ACC112 (cell line): Measurements from ENCODE around the gene NUB1.

Source experiments
- H2AFZ ChIP-seq: fragments of 200-600 bp; sonication (generic); one replicate; pipeline ENCODE4 v1.6.0; 2017; ENCODE audit warnings: antibody characterized with exemption, low read length; ENCODE audit not compliant: unreplicated experiment
- H3K27ac ChIP-seq: fragments of 200-600 bp; sonication (generic); 2 replicates; pipeline ENCODE4 v1.5.1; 2014; ENCODE audit warnings: low read depth, mild to moderate bottlenecking, antibody characterized with exemption, low read length, moderate library complexity
- H3K27me3 ChIP-seq: fragments of 200-600 bp; sonication (generic); 2 replicates; pipeline ENCODE4 v1.6.1; 2014; ENCODE audit warnings: mild to moderate bottlenecking, antibody characterized with exemption, low read length, moderate library complexity, mixed read lengths; ENCODE audit not compliant: insufficient read depth
- H3K36me3 ChIP-seq: fragments of 200-600 bp; sonication (generic); 2 replicates; pipeline ENCODE4 v1.6.1; 2016; ENCODE audit warnings: mild to moderate bottlenecking, antibody characterized with exemption, low read length, moderate library complexity, mixed read lengths; ENCODE audit not compliant: insufficient read depth
- H3K4me1 ChIP-seq: fragments of 200-600 bp; sonication (generic); one replicate; pipeline ENCODE4 v1.6.1; 2016; ENCODE audit warnings: low read length, mixed read lengths; ENCODE audit not compliant: insufficient read depth, unreplicated experiment, control insufficient read depth
- H3K4me3 ChIP-seq: fragments of 200-600 bp; sonication (generic); 2 replicates; pipeline ENCODE4 v1.5.1; 2014; ENCODE audit warnings: mild to moderate bottlenecking, low read depth, low read length
- H3K79me2 ChIP-seq: fragments of 200-600 bp; sonication (generic); one replicate; pipeline ENCODE4 v1.6.0; 2016; ENCODE audit warnings: low read length; ENCODE audit not compliant: control insufficient read depth, unreplicated experiment, insufficient read depth

Gene NUB1

DNA sequence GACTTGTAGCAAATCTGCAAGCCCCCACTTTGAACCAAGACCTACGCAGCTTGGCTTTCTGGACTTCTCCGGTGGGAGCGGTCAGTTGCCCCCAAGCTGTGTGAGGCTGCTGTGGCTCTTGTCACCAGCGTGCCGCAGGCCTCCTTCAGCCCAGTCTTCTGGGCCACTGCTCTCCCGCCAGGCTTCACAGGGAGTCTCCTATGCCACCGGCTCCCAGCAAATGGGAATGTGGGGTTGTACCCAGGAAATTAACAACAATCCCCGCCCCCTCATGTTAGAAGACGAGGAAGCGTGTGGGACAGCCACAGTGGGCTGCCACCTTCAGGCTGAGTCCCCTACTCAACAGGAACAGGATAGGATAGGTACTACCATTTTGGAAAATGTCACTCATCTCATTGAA lies 64.0 kb downstream of the NUB1 start:
- Histone ChIP-seq H3K4me3 (no peak overlapping the region), H3K36me3 (no peaks in the 10 kb centered on the region), H3K27ac (no peak overlapping the region), H3K79me2 (no peaks in the 10 kb centered on the region), H3K4me1 (peaks cover 22% of the 10 kb centered on the region), H3K27me3 (peaks cover 23% of the 10 kb centered on the region), H2AFZ (no peak overlapping the region)

DNA sequence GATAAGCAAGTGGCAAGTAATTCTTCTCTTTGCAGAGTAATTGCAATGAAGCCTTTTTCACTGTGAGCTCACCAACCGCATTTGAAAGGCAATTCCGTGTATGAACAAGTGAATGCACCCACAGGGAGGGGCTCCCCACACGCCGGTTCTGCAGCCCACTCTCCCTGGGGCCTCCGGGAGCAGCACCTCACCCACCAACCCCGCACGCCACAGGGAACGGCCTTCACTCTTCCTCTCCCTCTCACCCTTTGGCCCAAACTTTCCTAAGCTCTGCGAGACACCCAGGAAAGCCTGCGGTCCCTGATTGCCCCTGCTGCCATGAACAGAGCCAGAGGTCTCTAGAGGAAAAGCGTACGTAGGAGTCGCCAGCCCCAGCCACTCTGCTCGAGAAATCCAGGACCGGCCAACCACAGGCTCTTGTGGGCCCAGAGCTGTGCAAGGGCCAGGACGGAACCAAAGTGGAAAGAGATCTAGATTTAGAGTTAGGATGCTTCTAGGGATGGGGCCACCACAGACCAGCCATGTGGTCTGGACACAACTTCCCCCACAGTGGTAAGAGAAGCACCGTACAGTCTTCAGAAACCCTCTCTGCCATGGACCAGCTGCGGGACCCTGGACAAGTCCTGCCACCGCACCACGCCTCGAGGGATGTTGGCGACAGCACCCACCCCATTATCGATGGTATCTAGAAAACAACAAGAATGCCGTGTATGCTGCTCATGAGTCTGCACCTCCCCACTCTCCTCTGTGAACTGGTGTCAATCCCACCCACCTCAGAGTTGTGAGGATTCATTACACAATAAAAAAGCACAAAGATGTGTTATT lies 64.7 kb downstream of the NUB1 start:
- Histone ChIP-seq H3K4me3 (no peak overlapping the region), H3K4me1 (peaks cover 22% of the 10 kb centered on the region), H3K27ac (no peak overlapping the region), H3K27me3 (peaks cover 30% of the 10 kb centered on the region), H3K36me3 (no peaks in the 10 kb centered on the region), H3K79me2 (no peaks in the 10 kb centered on the region), H2AFZ (no peak overlapping the region)

DNA sequence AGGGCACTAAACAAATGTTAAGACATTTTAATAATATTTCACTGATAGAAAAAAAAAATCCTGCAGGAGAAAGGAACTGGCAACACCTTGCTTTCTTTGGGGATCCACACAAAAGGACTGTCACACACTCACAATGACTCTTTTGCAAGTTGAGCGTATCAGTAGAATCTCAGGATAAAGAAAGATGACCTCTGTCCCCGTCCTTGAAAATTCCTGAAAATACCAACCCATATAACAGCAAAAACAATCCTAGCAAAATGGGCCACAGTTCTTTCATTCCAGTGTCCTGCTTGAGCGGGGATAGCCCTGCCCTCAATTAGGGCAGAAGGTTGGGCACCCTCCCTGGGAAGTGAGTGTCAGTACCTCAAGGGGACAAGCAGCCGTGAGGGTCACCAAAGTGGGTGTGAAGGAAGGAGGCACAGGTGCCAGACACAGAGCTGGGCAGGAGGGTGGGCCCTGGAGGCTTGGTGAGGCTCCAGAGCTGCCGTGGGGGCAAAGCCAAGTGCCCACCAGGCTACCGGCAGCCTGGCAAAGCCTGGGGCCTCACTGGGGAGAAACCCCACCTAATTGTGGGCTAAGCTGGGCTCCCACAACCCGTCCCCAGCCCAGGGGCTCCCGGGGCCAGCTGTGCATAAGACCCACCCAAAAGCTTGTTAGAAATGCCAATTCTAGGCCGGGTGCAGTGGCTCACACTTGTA lies 65.4 kb downstream of the NUB1 start:
- no peaks in the 10 kb centered on the region for H3K36me3 ChIP-seq
- no peak overlapping the region for H3K4me3 ChIP-seq
- no peaks in the 10 kb centered on the region for H3K79me2 ChIP-seq
- H3K27me3 ChIP-seq, result peaks cover 38% of the 10 kb centered on the region
- peaks cover 22% of the 10 kb centered on the region for H3K4me1 ChIP-seq
- no peak overlapping the region for H2AFZ ChIP-seq
- no peak overlapping the region for H3K27ac ChIP-seq

DNA sequence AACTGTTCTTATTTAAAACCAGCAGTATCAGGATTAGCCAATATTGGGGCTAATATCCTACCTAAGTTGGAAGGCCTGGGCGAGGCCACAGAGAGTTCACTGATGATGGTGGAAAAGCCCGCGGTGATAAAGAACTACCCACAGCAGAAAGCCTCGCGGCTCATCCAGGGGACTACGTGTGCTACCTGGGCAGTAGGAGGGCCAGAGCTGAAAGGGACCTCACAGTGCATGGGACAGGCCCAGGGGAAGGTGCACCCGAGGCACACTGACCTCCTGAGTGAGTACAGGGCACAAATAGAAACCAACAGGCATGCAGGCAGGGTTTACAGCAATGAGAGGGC lies 66.9 kb downstream of the NUB1 start:
- peaks cover 52% of the 10 kb centered on the region for H3K27me3 ChIP-seq
- H3K4me3 ChIP-seq, result no peak overlapping the region
- no peak overlapping the region for H3K27ac ChIP-seq
- H3K4me1 ChIP-seq, result peaks cover 16% of the 10 kb centered on the region
- no peaks in the 10 kb centered on the region for H3K36me3 ChIP-seq
- no peaks in the 10 kb centered on the region for H3K79me2 ChIP-seq
- no peak overlapping the region for H2AFZ ChIP-seq

DNA sequence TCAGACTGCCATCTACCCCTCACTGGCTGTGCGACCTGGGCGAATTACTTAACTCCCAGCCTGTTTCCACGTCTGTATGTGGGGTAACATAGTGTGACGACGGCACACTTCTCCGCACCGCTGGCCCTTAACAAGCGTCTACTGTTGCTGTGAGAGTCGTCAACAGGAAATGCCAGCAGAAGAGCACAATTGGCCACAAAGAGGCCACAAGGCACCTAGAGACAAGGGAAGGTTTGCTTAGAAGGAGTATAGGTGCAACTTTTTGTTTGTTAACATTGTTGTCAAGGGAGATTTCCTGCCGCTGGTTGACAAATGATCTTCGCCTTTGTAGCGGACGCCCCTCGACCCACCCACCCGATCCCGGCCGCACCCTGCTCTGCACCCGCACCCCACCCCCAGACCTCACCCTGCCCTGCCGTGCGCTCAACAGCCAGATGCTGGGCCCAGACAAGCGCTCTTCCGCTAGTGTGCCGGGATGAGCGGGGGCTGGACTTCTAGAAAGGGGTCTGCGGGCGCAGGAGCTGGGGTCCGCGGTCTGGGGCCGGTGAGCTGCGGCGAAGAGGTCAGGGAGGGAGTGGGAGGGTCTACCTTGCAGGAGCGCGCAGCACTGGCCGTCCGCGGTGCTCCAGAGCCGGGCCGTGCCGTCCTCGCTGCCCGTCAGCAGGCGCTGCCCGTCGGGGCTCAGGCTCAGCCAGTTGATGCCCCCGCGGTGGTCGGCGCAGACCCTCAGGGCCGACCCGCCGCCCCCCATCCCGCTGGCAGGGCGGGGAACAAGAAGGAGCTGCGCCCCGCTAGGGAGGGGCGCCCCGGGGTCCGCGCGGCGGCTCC lies 67.4 kb downstream of the NUB1 start:
- H3K27me3 ChIP-seq, result peaks cover 53% of the 10 kb centered on the region
- H2AFZ ChIP-seq, result no peak overlapping the region
- no peaks in the 10 kb centered on the region for H3K79me2 ChIP-seq
- peaks cover 10% of the 10 kb centered on the region for H3K4me1 ChIP-seq
- H3K27ac ChIP-seq, result no peak overlapping the region
- no peaks in the 10 kb centered on the region for H3K36me3 ChIP-seq
- H3K4me3 ChIP-seq, result peak overlapping the region; percentile 69

DNA sequence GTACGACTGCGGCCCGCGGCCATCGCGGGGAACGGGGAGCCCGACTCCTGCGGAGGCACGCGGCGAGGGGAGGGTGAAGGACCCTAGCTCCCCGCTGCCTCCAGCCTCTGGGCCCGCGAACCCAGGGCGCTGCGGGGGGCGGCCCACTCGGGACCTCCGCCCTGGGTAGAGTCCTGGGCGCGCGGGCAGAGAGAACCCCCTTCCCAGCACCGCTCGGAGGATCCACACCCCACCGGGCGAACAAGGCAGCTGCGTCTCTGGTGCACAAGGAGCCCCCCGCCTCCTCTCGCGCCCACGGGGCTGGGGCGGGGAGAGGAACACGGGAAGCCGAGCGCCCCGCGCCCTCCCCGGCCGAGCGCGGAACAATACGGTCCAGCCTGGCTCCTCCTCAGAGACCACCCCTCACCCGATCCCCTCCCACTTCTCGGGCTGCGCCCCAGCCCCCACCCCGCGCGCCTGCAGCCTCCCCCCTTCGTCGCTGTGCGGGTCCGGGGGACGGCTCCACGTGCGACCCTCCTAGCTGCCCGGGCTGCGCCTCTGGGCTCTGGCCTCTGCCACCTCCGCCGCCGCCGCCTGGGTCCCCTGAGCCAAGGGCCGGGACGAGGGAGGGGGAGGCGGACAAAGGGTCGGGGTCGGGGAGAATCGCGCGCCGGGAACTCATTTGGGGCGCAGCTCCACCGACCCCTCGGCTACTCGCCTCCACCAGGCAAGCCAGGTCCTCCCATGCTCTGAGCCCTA lies 68.2 kb downstream of the NUB1 start, which contains the start of gene WDR86:
Gene WDR86, minus strand, starts transcription at position 372 of the 738 bp plus-strand sequence. CDS start 449 bp downstream, outside the sequence.
- H3K4me3 ChIP-seq, result peak within 1 kb of the TSS; percentile 69
- peaks cover 3% of the 10 kb centered on the region for H3K4me1 ChIP-seq
- H3K27ac ChIP-seq, result no peak within 1 kb of the TSS
- H3K79me2 ChIP-seq, result no peaks in the 10 kb centered on the region
- H3K36me3 ChIP-seq, result no peaks in the 10 kb centered on the region
- peaks cover 58% of the 10 kb centered on the region for H3K27me3 ChIP-seq
- H2AFZ ChIP-seq, result no peak within 1 kb of the TSS

DNA sequence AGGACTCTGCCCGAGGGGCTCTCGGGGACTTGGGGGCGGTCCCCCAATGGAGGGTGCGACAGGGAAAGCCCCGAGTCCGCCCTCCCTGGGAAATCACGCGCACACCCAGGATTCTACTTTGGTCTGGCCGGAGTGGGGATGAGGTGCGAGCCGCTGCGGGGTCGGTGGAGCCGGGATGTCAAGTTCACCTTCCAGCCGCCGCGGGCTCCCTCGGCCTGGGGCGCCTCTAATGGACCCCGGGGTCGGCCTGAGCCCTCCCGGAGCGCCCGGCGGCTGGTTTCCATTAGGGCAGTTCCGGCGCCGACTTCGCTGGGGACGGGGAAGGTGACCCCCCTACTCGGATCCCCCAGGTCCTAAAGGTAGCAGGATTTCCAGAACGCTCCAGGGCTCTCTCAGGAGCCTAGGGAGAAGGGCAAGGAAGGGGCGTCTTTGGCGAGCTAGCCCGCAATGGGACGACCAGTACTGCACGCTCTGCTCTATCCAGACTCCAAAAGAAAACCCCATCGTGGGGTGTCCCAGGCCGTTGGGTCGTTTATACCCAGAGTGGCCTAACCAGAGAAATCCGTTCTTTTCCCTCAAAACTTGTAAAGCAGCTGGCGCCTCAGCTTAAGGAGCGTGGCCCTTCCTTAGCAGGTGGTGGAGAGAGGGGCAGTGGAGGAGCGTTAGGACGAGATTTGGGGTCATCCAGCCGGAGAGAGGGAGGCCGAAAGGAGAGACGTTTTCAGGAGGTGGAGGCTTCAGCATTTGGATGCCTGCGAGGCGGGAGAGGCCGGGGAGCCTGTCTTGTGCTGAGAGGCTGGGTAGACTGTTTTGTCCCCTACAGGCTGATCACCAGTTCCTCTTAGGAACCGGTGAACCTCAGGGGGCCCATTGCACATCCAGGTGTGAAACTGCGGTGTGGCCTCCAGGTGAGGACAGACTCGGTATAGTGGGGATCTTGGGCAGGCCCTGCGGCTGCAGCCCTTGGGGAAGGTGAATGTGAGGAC lies 69.1 kb downstream of the NUB1 start:
- H3K36me3 ChIP-seq, result no peaks in the 10 kb centered on the region
- no peaks in the 10 kb centered on the region for H3K79me2 ChIP-seq
- peaks cover 58% of the 10 kb centered on the region for H3K27me3 ChIP-seq
- no peak overlapping the region for H3K27ac ChIP-seq
- no peak overlapping the region for H2AFZ ChIP-seq
- H3K4me3 ChIP-seq, result peak overlapping the region; percentile 69
- no peaks in the 10 kb centered on the region for H3K4me1 ChIP-seq

DNA sequence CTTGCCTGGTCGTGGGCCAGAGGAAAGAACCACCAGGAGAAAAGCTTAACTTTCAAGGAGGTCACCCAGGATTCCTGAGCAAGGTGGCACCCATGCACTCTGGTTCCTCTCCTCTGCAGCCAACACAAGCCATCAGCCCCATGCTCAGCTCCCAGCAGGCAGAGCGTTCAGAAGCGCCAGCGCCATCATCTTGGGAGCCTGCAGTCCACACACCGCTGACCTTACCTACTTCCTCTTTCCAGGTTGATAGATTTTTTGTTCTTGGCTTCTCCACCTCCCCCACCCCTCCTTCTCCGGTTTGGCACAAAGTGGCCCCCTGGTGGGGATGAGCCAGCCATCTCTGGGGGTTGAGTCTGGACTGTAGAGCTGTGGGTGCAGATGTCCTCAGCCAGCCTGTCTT lies 69.9 kb downstream of the NUB1 start:
- no peak overlapping the region for H3K27ac ChIP-seq
- H3K4me3 ChIP-seq, result no peak overlapping the region
- no peaks in the 10 kb centered on the region for H3K79me2 ChIP-seq
- peaks cover 58% of the 10 kb centered on the region for H3K27me3 ChIP-seq
- H3K36me3 ChIP-seq, result no peaks in the 10 kb centered on the region
- H3K4me1 ChIP-seq, result no peaks in the 10 kb centered on the region
- H2AFZ ChIP-seq, result no peak overlapping the region

DNA sequence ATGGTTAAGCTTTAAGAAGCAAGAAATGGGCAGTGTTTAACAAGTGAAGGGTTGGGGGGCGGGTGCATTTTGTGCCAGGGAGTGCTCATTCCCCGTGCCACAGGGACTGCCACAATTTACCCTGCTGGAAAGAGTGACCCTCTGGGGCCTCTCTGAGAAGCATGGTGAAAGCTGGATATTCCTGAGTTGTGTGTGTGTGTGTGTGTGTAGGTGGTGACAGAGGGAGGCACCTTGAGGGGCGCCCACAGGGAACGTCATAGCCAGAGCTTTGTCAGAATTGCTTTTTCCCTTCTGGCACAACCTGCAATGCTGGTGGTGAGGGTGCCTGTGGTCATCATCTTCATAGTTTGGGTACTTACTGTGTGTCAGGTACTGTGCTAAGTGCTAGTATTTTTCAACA lies 70.7 kb downstream of the NUB1 start:
- H3K36me3 ChIP-seq, result no peaks in the 10 kb centered on the region
- no peaks in the 10 kb centered on the region for H3K4me1 ChIP-seq
- H3K27ac ChIP-seq, result no peak overlapping the region
- H3K27me3 ChIP-seq, result peaks cover 58% of the 10 kb centered on the region
- no peak overlapping the region for H3K4me3 ChIP-seq
- no peak overlapping the region for H2AFZ ChIP-seq
- H3K79me2 ChIP-seq, result no peaks in the 10 kb centered on the region
